Chondrocyte (in vitro differentiated cells): Measurements from ENCODE around the gene SRSF6. TPM values are rescaled to one million over a fixed set of nuclear protein-coding genes. Genes with fewer than 3 reads are reported as not detected.
"Not testable (repeated sequence)": the region's sequence is repeated elsewhere in the genome, so short reads cannot be mapped to it uniquely, and the experiment has no call there.

Source experiments
- DNase-seq: peaks from one replicate; pipeline ENCODE4 v3.0.0; 2021; ENCODE audit warnings: mixed read lengths, low spot score
- H3K27ac Mint-ChIP-seq: one replicate; pipeline ENCODE4 v1.8.0; 2021; ENCODE audit warnings: mild to moderate bottlenecking, moderate library complexity, mixed read lengths; ENCODE audit not compliant: unreplicated experiment
- H3K27me3 Mint-ChIP-seq: 2 replicates; pipeline ENCODE4 v1.8.0; 2021; ENCODE audit warnings: low read depth, mixed read lengths
- H3K36me3 Mint-ChIP-seq: 2 replicates; pipeline ENCODE4 v1.8.0; 2021; ENCODE audit warnings: low read depth, mixed read lengths
- H3K4me1 Mint-ChIP-seq: 2 replicates; pipeline ENCODE4 v1.8.0; 2021; ENCODE audit warnings: low read depth, mild to moderate bottlenecking, mixed read lengths
- H3K4me3 Mint-ChIP-seq: one replicate; pipeline ENCODE4 v1.8.0; 2021; ENCODE audit warnings: mild to moderate bottlenecking, moderate library complexity, mixed read lengths; ENCODE audit not compliant: unreplicated experiment
- H3K9me3 Mint-ChIP-seq: 2 replicates; pipeline ENCODE4 v1.8.0; 2021; ENCODE audit warnings: low read depth, mixed read lengths
- CTCF ChIP-seq: fragments of 200-600 bp; sonication (generic); IDR thresholded peaks from 2 replicates; pipeline ENCODE4 v1.5.0; 2021; ENCODE audit warnings: antibody characterized with exemption, mild to moderate bottlenecking, moderate library complexity
- total RNA-seq: library from RNA; stranded (reverse); gene quantifications from 3 replicates; pipeline ENCODE4 v1.2.1, GENCODE V29; 2021

SRSF6 gene
- total RNA-seq, 1 donor from 2014 or later = 143 TPM

GRCh38 chr20:43440531-43440930, 17.2 kb upstream of the SRSF6 start:
- Mint-ChIP-seq H3K36me3 (no peaks in the 10 kb centered on the region), H3K4me3 (no peak overlapping the region), H3K9me3 (no peaks in the 10 kb centered on the region), H3K27ac (no peak overlapping the region), H3K27me3 (peaks cover 26% of the 10 kb centered on the region), H3K4me1 (no peaks in the 10 kb centered on the region)
- DNase-seq = no peak
- TF ChIP-seq CTCF = no peak

- no peak overlapping the region for H3K4me3 Mint-ChIP-seq
- H3K27me3 Mint-ChIP-seq = peaks cover 17% of the 10 kb centered on the region
Observed at GRCh38 chr20:43442282-43442880, 15.3 kb upstream of the SRSF6 start.

GRCh38 chr20:43444107-43444506, 13.6 kb upstream of the SRSF6 start:
- Mint-ChIP-seq H3K9me3 (no peaks in the 10 kb centered on the region), H3K27ac (no peak overlapping the region), H3K36me3 (no peaks in the 10 kb centered on the region), H3K4me3 (no peak overlapping the region), H3K27me3 (peaks cover 21% of the 10 kb centered on the region), H3K4me1 (no peaks in the 10 kb centered on the region)
- no peak for TF ChIP-seq CTCF
- DNase-seq = no peak

More at GRCh38 chr20:43442282-43442880, 15.3 kb upstream of the SRSF6 start:
- Mint-ChIP-seq H3K36me3 (no peaks in the 10 kb centered on the region), H3K4me1 (no peaks in the 10 kb centered on the region), H3K27ac (no peak overlapping the region), H3K9me3 (no peaks in the 10 kb centered on the region)
- TF ChIP-seq CTCF = peak; percentile 21
- no peak for DNase-seq

- no peak overlapping the region for H3K4me3 Mint-ChIP-seq
- H3K9me3 Mint-ChIP-seq = no peaks in the 10 kb centered on the region
- no peak overlapping the region for H3K27ac Mint-ChIP-seq
- H3K4me1 Mint-ChIP-seq = no peaks in the 10 kb centered on the region
- no peak for DNase-seq
- peaks cover 18% of the 10 kb centered on the region for H3K27me3 Mint-ChIP-seq
- no peak for TF ChIP-seq CTCF
- no peaks in the 10 kb centered on the region for H3K36me3 Mint-ChIP-seq
Observed at GRCh38 chr20:43446361-43446879, 11.3 kb upstream of the SRSF6 start.

GRCh38 chr20:43448431-43448747, 9.3 kb upstream of the SRSF6 start:
- H3K9me3 Mint-ChIP-seq, DNase-seq, H3K4me1 Mint-ChIP-seq, H3K27ac Mint-ChIP-seq, H3K36me3 Mint-ChIP-seq, H3K4me3 Mint-ChIP-seq: not testable (repeated sequence)
- peaks cover 18% of the 10 kb centered on the region for H3K27me3 Mint-ChIP-seq
